Lung microvascular endothelial cell (primary cell): ENCODE data around the gene PEX1. TPM values are rescaled to one million over a fixed set of nuclear protein-coding genes. Genes with fewer than 3 reads are reported as not detected.
"Not testable (repeated sequence)": the region's sequence is repeated elsewhere in the genome, so short reads cannot be mapped to it uniquely, and the experiment has no call there.

Experiments
- DNase-seq, 2 donors: peaks; one replicate each; pipeline versions ENCODE4 v3.0.0 to v3.0.0-alpha.2; 2010; ENCODE audit warnings: low read depth in 2 of 2
- total RNA-seq: library from RNA; depleted of rRNA; stranded (reverse); fragments of >200 nt; gene quantifications from 2 replicates; pipeline ENCODE4 v1.2.1, GENCODE V29; 2014

Gene PEX1
- total RNA-seq, 1 donor from 2014 or later: 11.3 TPM

DNA sequence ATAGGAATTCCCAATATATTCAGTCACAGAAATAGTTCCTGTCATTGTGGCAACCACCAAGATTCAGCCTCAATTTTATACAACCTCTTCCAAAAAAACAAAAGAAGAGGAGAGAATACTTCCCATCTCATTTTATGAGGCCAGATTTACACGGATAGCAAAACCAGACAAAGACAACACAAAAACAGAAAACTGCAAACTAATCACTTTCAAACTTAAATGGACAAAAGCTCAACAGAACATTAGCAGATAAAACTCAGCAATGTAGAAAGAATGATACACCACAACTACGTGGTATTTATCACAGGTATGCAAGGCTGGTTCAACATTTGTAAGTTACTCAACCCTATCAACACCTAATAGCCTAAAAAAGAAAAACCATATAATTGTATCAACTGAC is 22.0 kb downstream of the PEX1 start:
- DNase-seq: no peak

DNA sequence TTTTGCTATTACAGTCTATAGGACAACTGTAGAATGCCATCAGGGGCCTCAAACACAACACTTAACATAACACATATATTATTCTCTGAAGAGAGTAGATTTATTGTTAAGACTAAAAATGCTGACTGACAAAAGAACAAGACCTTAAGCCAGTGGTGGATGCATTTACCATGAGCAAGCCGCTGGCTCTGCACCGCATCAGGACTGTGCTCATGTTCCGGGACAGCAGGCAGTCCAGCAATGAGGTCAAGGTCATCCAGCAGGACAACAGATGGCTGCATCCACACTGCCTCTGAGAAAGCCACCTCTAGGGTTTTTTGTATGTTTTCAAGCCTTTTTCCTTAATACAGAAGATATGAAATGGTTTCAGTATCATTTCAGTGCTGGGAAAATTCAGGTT is 23.8 kb downstream of the PEX1 start:
- no peak for DNase-seq

DNA sequence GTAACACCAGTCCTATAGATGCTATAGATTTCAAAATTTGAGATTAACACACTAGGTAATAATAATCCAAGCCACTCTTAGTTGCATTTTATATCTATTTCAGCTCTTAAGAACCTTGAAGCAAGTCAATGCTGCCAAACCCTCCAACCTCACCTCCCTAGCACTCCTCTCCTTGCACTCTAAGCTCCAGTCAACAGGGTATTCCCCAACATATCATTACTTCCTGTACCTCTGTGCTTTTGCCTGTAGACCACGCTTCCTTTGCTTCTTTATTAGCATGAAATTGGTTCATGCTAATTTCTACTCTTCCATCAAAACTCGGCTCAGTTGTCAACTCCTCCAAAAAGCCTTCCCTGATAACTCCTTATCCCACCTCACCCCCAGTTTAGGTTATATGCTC is 24.6 kb downstream of the PEX1 start:
- DNase-seq: no peak

DNA sequence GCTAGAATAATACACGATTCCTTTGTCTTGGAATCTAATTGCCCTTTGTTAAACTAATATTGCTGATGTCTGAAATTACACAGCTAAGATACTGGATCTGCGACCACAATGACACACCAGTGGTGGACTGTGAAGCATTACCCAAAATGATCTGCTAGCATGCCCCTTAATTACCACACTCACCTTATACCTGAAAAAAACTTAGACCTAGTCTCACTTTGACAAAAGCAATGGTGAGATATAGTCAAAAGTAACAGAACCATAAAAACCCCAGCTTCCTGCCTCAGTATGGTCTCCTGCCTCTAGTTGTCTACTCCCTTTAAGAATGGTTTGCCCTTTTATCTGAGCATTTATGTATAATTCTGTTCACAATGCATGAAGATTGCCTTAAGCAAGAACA is 29.8 kb downstream of the PEX1 start:
- no peak for DNase-seq

DNA sequence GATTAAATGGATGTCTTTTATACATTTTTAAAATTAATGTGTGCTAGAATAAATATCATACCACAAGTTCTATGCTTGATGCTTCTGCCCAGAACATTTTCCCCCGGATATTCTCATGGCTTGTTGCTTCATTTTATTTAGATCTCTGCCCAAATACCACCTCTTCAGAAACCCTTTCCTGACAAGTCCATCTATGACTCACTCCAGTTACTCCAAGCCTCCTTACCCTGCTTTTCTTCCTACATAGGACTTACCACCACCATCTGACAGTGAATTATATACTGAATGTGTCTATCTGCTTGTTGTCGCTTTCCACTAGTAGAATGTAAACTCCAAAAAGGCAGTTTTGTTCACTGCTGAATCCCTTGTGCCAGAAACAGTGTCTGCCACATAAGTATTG is 31.4 kb downstream of the PEX1 start:
- DNase-seq: peak in 1 of 2 donors; percentile 9

DNA sequence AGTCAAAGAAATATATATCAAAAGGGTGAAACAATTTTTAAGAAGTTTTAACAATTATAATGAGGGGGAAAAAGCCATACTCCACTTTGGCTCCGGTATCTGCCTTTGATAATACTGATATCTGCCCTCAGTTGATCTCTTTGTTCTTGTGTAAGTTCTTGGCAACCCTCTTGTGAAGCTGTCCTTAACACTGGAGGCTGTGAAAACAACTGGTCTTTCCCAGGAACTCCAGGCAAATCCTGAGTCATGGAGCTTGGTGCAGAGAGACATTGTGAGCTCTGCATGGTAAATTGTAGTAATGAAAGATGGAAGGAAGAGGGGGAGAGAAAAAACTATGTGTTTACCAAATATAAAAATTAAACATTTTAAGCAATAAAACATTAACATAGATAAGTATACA is 38.7 kb downstream of the PEX1 start:
- DNase-seq: peak; percentile 7 to 30

DNA sequence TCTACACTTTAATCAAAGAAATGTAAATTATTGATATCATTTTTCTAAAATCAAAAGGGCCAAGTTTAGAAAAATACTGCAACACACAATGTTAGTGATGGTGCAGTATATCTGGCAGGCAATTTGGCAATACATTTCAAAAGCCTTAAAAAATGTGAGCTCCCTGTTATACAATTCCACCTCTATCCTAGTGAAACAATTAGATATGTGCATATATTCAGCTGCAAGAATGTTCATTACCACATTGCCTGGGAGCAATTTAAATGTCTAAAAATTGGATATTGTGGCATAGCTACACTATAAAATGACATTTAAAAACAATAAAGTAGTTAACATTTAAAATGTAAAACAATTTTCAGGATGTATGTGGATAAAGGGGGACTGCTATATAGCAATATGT is 40.5 kb downstream of the PEX1 start:
- DNase-seq: no peak

DNA sequence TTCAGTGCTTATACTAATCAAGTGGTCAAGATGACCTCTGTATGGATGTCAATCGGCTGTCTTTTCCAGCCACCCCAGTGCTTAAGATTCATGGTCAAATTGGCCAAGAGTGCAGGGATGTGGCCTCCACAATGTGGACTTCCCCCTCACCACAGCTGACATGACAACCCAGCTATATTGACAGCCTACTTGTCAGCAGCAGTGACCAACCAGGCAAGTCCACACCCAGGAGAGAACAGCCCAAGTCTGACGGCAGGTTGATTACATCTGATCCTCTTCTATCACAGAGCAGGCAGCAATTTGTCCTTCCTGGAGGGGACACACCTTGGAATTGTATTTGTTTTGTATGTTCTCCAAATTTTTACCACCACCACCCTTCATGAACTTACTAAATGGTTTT is 42.3 kb downstream of the PEX1 start:
- DNase-seq: no peak

DNA sequence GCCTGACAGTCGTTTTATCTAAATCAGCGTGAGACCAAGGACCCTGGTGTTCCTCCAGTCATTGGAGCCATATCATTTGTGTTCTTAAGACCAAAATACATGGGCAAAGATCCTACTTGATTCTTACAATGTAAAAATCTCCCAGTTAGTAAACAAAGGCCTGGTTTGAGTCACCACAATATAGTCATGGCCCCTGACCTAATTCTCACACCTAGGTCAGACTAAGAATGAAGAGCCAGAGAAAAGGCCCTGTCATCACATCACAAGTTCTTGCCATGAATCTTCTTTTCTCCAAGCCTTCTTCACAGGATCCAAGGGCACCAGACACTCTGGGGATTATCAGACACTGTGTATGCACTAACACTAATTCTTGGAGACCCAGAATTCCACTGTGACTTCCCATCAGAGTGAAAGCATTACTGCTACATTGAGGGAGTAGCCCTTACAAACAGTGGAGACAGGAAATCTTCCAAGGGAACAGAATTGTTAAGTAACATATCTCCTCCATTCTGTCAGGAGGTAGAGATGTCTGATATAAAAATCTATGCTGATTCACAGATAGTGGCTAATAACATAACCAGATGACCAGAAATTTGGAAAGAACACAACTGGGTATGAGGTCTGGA is 42.9 kb downstream of the PEX1 start:
- no peak for DNase-seq

DNA sequence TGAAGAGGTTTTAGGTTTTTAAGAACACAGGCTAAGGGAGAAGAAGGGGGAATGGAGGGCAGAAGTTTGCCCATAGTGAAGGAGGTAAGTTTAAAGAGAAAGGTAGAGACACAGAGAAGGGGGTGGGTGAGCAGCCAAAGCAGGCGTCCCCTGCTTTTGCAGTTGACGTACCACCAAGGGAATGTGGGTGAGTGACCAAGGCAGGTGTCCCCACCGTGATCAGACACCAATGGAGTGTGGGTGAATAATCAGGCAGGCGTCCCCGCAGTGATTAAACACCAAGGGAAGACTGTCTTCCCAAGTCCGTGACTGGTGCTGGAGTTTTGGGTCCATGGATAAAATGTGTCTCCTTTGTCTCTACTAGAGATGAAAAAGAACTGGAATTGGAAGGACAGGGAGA is 44.1 kb downstream of the PEX1 start:
- not testable (repeated sequence) for DNase-seq

DNA sequence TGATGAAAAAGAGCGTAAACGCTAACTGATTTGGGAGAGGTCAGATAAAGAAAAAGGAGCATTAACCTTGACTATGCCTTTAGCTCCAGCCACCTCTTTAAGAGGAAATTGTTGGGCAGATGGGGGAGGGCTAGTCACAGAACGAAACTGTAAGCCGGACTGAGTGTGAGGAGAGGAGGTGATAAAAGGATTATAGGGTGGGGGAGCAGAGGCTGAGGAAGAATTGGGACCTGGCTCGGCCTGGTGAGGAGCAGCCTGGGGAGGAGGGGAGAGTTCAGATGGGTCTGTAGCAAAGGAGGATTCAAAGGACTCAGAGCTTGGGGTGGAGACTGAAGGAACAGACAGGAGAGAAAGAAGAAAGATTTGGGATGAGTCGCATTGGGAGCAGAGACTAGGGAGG is 44.7 kb downstream of the PEX1 start:
- not testable (repeated sequence) for DNase-seq

DNA sequence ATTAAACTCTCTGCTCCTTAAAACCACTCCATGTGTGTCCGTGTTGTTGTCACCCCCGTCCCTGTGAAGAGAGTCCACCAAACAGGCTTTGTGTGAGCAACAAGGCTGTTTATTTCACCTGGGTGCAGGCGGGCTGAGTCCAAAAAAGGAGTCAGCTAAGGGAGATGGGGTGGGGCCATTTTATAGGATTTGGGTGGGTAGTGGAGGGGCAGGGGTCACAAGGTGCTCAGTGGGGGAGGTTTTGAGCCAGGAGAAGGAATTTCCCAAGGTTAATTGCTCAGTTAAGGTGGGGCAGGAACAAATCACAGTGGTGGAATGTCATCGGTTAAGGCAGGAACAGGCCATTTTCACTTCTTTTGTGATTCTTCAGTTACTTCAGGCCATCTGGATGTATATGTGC is 49.2 kb downstream of the PEX1 start:
- DNase-seq: not testable (repeated sequence)

DNA sequence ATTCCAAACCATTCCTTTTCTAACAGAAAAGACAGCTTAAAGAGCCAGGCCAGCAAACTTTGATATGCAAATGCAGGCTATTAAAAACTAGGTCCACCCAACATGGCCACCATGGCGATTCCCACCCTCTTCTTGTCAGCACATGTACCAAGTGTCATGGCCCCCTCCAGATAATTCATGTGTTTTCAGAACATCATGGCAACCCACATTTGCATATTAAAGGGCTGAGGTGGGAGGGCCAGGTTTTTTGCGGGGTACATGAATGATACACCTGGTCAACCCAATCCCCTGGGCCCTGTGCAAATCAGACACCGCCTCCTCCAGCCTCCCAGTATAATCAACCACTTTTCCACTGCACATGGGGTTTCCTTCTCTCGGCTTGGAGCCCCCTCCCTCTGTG is 49.6 kb downstream of the PEX1 start:
- DNase-seq: no peak

DNA sequence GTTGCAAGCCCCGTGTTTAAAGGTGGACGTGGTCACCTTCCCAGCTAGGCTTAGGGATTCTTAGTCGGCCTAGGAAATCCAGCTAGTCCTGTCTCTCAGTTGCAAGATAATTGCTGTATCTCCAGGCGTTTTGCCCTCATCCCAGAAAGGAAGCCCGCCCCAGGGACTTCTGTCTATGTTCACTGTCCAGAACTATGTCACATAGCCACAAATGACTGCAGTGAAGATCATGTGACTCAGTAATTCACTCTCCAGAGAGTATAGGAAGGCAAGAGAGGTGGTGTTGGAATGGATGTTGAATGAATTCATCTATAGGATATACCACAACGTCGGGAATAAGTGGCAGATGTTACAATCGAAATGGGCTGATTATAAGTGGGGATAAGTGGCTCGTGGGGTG is 50.2 kb downstream of the PEX1 start:
- DNase-seq: no peak

DNA sequence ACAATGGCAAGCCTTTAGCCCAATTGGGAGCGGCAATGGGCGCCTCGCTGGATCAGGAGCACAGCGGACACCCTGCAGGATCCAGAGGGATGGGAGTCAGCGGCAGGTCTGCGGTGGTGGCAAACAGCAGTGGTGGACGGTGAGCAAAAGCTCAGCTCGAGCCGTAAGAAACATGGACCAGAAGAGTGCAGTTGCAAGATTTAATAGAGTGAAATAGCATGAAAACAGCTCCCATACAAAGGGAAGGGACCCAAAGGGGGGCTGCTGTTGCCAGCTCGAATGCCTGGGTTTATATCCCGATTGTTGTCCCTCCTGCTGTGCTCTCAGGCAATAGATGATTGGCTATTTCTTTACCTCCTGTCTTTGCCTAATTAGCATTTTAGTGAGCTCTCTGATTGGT is 50.6 kb downstream of the PEX1 start, which contains the start of gene ERVW-1:
Gene ERVW-1 (minus strand): TSS at position 266 of the 400 bp plus-strand sequence. CDS start 7,565 bp downstream, outside the sequence.
- not testable (repeated sequence) for DNase-seq

DNA sequence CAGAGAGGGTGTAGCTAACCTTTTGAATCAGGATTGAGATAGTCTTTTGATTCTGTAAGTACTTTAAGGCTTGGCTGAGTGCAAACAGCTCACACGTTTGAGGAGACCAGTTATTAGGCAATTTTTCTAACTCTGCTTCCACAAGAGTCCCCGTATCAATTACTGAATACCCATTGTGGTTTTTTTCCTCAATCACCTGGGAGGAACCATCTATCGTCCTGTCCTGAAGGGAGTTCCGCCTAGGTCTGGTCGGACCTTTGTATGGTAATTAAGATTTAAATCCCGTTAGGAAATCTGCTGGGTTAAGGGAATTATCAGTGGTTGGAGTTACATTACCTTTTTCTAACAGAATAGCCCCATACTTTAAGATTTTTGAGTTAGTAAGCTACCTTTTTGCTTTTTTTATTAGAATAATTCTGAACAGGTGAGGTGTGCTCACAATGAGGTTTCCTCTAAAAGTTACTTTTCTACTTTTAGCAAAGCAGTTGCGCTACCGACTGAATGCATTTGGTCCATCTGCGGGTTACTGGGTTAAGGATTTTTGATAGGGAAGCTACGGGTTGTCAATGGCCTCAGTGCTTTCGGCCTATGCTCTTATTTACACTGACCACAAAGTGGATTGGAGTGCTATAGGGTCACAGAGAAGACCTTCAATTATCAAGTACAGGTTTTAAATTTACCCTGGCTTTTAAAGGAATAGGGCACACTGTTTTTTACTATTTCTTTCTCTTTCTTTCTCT is 52.3 kb downstream of the PEX1 start:
- DNase-seq: not testable (repeated sequence)

DNA sequence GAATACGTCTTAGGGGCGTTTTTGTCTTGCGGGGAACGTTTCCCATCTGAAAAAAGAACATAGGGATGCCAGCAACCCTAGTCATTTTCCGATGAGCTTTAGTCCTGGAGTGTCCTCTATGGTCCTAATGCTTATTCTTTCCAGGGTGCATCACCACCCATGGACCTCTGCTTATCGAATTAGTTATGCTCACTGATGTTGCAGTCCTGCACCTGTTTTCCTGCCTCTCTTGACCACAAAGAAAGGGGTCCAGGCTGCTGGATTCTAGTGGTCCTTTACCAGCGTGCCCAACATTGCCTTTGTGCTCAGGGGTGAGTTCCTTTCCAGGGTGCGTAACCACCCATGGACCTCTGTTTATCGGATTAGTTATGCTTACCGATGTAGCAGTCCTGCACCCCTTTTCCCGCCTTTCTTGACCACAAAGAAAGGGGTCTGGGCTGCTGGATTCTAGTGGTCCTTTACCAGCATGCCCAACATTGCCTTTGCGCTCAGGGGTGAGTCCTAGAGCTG is 53.0 kb downstream of the PEX1 start:
- not testable (repeated sequence) for DNase-seq

DNA sequence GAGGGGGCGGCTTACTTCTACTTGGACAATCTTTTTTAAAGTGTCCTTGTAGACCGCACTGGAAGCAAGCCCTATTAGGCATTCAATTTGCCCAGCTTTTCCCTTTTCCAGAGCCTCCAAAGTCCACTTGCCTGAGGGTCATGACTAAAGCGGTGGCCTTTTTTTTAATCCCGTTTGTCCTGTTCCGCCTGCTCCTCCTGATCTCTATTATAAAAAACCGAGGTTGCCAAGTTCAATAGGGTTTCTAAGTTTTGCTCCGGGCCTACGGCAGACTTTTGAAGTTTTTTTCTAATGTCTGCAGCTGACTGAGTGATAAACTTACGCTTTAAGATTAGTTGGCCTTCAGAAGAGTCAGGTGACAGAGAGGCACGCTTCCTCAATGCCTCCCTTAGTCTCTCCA is 54.3 kb downstream of the PEX1 start:
- DNase-seq: not testable (repeated sequence)

DNA sequence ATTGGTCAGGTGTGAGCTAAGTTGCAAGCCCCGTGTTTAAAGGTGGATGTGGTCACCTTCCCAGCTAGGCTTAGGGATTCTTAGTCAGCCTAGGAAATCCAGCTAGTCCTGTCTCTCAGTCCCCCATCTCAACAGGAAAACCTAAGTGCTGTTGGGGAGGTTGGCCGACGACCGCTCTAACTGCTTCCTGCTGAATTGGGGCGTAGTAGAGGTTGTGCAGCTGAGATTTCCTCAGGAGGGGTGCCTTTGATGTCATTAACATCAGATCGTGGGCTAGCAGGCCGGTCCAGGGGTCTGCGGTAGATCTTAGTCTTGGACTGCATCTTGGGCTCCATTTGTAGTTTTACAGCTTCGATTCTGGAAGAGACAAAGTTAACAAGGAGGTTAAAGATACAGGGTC is 59.7 kb downstream of the PEX1 start:
- DNase-seq: not testable (repeated sequence)

DNA sequence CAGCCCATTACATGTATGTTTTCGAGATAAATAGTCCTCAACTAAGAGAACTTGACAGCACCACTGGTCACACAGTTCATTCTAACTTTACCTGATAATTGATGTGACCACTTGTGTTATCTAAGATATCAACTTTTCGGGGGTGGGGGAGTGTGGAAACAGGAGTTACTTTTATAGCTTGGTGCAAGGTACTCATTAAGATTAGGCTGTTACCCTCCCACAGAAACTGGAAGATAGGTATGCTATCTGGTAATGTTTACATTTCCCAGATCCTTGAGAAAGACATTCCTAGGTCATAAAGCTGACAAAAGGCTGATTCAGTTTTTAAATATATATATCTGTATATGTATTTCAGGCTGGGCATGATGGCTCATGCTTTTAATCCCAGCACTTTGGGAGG is 61.6 kb downstream of the PEX1 start:
- DNase-seq: no peak

DNA sequence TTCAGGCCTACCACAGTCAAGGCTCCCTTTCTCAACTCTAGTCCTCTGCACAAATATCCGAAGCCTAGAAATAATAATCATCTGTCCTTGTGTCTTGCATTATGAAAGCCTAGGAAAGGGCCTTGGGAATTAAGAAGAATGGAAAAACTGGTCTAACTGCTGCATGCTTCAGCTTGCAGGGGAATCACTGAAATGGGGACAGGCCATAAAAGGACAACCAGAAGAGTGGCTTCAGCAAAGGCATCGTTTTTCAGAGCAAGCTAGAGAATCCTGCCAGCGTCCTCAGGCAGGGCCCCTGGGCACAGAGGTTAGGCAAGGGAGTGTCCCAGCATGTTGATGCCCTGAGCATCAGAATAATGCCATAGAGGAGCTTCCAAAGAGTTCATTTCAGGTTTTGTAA is 63.8 kb downstream of the PEX1 start:
- DNase-seq: no peak

DNA sequence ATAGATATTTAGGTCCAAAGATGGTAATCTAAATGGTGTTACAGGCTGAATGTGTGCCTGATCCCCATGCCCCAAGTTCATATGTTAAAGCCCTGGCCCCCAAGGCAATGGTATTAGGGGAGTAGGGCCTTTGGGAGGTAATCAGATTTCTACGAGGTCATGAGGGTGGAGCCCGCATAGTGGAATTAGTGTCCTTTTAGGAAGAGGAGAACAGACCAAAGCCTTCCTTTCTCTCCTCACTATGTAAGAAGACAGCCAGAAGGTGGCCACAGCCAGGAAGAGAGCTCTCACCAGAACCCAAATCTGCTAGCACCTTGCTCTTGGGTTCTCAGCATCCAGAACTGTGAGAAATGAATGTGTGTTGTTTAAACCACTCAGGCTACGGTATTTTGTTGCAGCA is 65.8 kb downstream of the PEX1 start:
- DNase-seq: no peak
